Thyroid gland (tissue), 4 donors: Measurements from ENCODE around the gene TMEM167A.

Experiments used
- POLR2A ChIP-seq, 2 donors: fragments of 450-650 bp; IDR thresholded peaks; one replicate each; pipeline ENCODE4 v1.6.1; 2017; ENCODE audit warnings: antibody characterized with exemption in 2 of 2, mild to moderate bottlenecking in 2 of 2, moderate library complexity in 1 of 2
- TF ChIP-seq, protein P1 (sequence below), 6 experiments: fragments of 200-600 bp in 3 of 6; fragments of 450-650 bp in 3 of 6; sonication (generic) in 3 of 6; IDR thresholded peaks; one replicate each; pipeline ENCODE4 v1.5.1; 2016 to 2019; ENCODE audit warnings: antibody characterized with exemption in 6 of 6, mild to moderate bottlenecking in 2 of 6, inconsistent platforms in 1 of 6, moderate library complexity in 1 of 6

DNA sequence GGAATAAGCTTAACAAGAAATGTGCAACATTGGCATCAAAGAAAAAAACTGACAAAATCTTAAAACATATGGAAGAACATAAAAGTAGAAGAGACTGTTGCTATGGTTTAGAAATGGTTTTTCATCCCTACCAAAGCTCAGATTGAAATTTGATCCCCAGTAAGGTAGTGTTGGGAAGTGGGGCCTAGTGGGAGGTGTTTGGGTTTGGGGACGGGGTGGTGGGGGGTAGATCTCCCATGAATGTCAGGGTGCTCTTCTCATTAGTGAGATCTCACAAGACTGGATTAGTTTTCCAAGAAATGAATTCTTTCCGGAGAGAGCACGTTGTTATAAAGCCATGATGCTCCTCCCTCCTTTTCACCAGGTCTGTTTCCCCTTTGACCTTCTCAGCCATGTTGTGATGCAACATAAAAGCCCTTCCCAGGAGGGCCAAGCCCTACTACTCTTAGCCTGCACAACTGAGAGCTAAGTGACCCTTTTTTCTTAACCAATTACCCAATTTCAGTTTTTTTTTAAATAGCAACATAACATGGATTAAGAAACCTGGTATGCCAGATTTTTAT is 10.6 kb downstream of the TMEM167A start:
- TF ChIP-seq, protein P1, sequence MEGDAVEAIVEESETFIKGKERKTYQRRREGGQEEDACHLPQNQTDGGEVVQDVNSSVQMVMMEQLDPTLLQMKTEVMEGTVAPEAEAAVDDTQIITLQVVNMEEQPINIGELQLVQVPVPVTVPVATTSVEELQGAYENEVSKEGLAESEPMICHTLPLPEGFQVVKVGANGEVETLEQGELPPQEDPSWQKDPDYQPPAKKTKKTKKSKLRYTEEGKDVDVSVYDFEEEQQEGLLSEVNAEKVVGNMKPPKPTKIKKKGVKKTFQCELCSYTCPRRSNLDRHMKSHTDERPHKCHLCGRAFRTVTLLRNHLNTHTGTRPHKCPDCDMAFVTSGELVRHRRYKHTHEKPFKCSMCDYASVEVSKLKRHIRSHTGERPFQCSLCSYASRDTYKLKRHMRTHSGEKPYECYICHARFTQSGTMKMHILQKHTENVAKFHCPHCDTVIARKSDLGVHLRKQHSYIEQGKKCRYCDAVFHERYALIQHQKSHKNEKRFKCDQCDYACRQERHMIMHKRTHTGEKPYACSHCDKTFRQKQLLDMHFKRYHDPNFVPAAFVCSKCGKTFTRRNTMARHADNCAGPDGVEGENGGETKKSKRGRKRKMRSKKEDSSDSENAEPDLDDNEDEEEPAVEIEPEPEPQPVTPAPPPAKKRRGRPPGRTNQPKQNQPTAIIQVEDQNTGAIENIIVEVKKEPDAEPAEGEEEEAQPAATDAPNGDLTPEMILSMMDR (IDR thresholded peaks at IDR 0.05) = no peak
- TF ChIP-seq POLR2A (IDR thresholded peaks at IDR 0.05) = no peak
